SK-N-SH (cell line): ENCODE results near the gene CLCNKB. TPM values are rescaled to one million over a fixed set of nuclear protein-coding genes. Genes with fewer than 3 reads are reported as not detected.

Experiments used
- CTCF ChIA-PET: fragments of 300-600, 350-600 bp; formaldehyde crosslinking; extraction: SDS; loops from one replicate; lab custom pipeline; 2021; lab: Yijun Ruan, JAX
- POLR2A ChIA-PET: fragments of 350-600 bp; sonication (Branson Sonifier 250); formaldehyde crosslinking; extraction: SDS; loops from one replicate; lab custom pipeline; 2020; ENCODE audit warnings: antibody characterized with exemption, inconsistent platforms; lab: Yijun Ruan, JAX
- DNase-seq: peaks from one replicate; pipeline ENCODE4 v3.0.0; 2012
- H2AFZ ChIP-seq: fragments of 200-600 bp; sonication (generic); 2 replicates; pipeline ENCODE4 v1.8.1; 2016; ENCODE audit warnings: antibody characterized with exemption, mild to moderate bottlenecking, low read depth
- H3F3A ChIP-seq: fragments of 200-600 bp; sonication (generic); replicated peaks from 2 replicates; pipeline ENCODE3; 2016; ENCODE audit warnings: antibody characterized with exemption, mild to moderate bottlenecking; ENCODE audit not compliant: insufficient read depth
- H3K27ac ChIP-seq, 2 experiments: fragments of 200-500 bp in 1 of 2; fragments of 200-600 bp in 1 of 2; sonication (Bioruptor generic) in 1 of 2; sonication (generic), shearing (Covaris generic) in 1 of 2; 2 replicates each; pipeline versions ENCODE4 v1.5.1 to v1.6.1; 2014 to 2016; ENCODE audit warnings: low read depth in 2 of 2, inconsistent platforms in 1 of 2, low read length in 1 of 2, mild to moderate bottlenecking in 1 of 2, mixed read lengths in 1 of 2
- H3K27me3 ChIP-seq: fragments of 200-600 bp; sonication (generic), shearing (Covaris generic); 2 replicates; pipeline ENCODE4 v1.6.1; 2016; ENCODE audit warnings: mixed run types; ENCODE audit not compliant: insufficient read depth
- H3K36me3 ChIP-seq, 2 experiments: fragments of 200-500 bp in 1 of 2; fragments of 200-600 bp in 1 of 2; sonication (Bioruptor generic) in 1 of 2; sonication (generic) in 1 of 2; replicated peaks in 1 of 2; 2 replicates each; pipeline versions ENCODE3 to v1.5.1; 2014 to 2016; ENCODE audit warnings: low read length in 1 of 2, mild to moderate bottlenecking in 1 of 2; ENCODE audit not compliant: insufficient read depth in 2 of 2, control insufficient read depth in 1 of 2
- H3K4me1 ChIP-seq, 2 experiments: fragments of 200-500 bp in 1 of 2; fragments of 200-600 bp in 1 of 2; sonication (Bioruptor generic) in 1 of 2; sonication (generic), shearing (Covaris generic) in 1 of 2; 2 replicates each; pipeline versions ENCODE4 v1.5.1 to v1.6.1; 2014 to 2016; ENCODE audit warnings: low read depth in 1 of 2, low read length in 1 of 2, mixed run types in 1 of 2; ENCODE audit not compliant: insufficient read depth in 2 of 2, control insufficient read depth in 1 of 2
- H3K4me2 ChIP-seq: fragments of 200-600 bp; sonication (generic), shearing (Covaris generic); 2 replicates; pipeline ENCODE4 v1.6.1; 2017; ENCODE audit warnings: mixed run types
- H3K4me3 ChIP-seq, 2 experiments: fragments of 200-500 bp in 1 of 2; fragments of 200-600 bp in 1 of 2; sonication (Bioruptor generic) in 1 of 2; sonication (generic), shearing (Covaris generic) in 1 of 2; 2 replicates each; pipeline versions ENCODE4 v1.5.1 to v1.8.1; 2014 to 2016; ENCODE audit warnings: low read depth in 2 of 2, inconsistent platforms in 1 of 2, low read length in 1 of 2, mild to moderate bottlenecking in 1 of 2, mixed read lengths in 1 of 2, moderate library complexity in 1 of 2
- H3K79me2 ChIP-seq: fragments of 200-600 bp; sonication (generic); 2 replicates; pipeline ENCODE4 v1.8.1; 2017; ENCODE audit warnings: mild to moderate bottlenecking; ENCODE audit not compliant: insufficient read depth
- H3K9ac ChIP-seq: fragments of 200-600 bp; sonication (generic); 2 replicates; pipeline ENCODE4 v1.6.1; 2017; ENCODE audit warnings: mixed run types
- H3K9me2 ChIP-seq: fragments of 200-600 bp; sonication (generic); 2 replicates; pipeline ENCODE4 v1.6.1; 2017; ENCODE audit warnings: mixed run types
- H3K9me3 ChIP-seq: fragments of 200-600 bp; sonication (generic); 2 replicates; pipeline ENCODE4 v1.6.1; 2017; ENCODE audit warnings: mixed run types, mild to moderate bottlenecking, moderate library complexity
- H4K20me1 ChIP-seq: fragments of 200-600 bp; sonication (generic); 2 replicates; pipeline ENCODE4 v1.6.1; 2017; ENCODE audit warnings: mild to moderate bottlenecking, mixed run types; ENCODE audit not compliant: insufficient read depth
- CHD2 ChIP-seq: fragments of 150-350 bp; IDR thresholded peaks from 2 replicates; pipeline ENCODE4 v1.6.1; 2018; ENCODE audit warnings: low read length; ENCODE audit not compliant: partially characterized antibody
- CTCF ChIP-seq: fragments of 200-600 bp; sonication (generic); IDR thresholded peaks from 2 replicates; pipeline ENCODE4 v1.6.1; 2017; ENCODE audit warnings: antibody characterized with exemption, mild to moderate bottlenecking, moderate library complexity
- ELF1 ChIP-seq: IDR thresholded peaks from 2 replicates; pipeline ENCODE4 v1.4.0; 2012
- FOSL2 ChIP-seq: IDR thresholded peaks from 2 replicates; pipeline ENCODE4 v1.4.0; 2012; ENCODE audit warnings: low read depth, mild to moderate bottlenecking, moderate library complexity, borderline replicate concordance
- FOXJ3 ChIP-seq: sonication (generic); formaldehyde crosslinking; IDR thresholded peaks from 2 replicates; pipeline ENCODE4 v1.5.1; 2020; ENCODE audit warnings: mild to moderate bottlenecking, missing genetic modification reagents
- FOXM1 ChIP-seq: IDR thresholded peaks from 2 replicates; pipeline ENCODE4 v1.4.0; 2012; ENCODE audit warnings: low read depth, mild to moderate bottlenecking
- GABPA ChIP-seq: IDR thresholded peaks from 2 replicates; pipeline ENCODE4 v1.4.0; 2012; ENCODE audit warnings: low read depth, mild to moderate bottlenecking
- GATA2 ChIP-seq: sonication (generic); formaldehyde crosslinking; IDR thresholded peaks from 2 replicates; pipeline ENCODE4 v1.5.0; 2020; ENCODE audit warnings: mild to moderate bottlenecking, missing genetic modification reagents
- MAX ChIP-seq: IDR thresholded peaks from 2 replicates; pipeline ENCODE4 v1.4.0; 2012; ENCODE audit warnings: low read depth
- MEF2A ChIP-seq: IDR thresholded peaks from 2 replicates; pipeline ENCODE4 v1.4.0; 2012; ENCODE audit warnings: low read depth, borderline replicate concordance
- NFIC ChIP-seq: IDR thresholded peaks from 2 replicates; pipeline ENCODE4 v1.4.0; 2012; ENCODE audit warnings: borderline replicate concordance
- NRF1 ChIP-seq: IDR thresholded peaks from 2 replicates; pipeline ENCODE4 v1.6.1; 2012; ENCODE audit warnings: low read depth, mild to moderate bottlenecking, low read length
- PBX3 ChIP-seq: IDR thresholded peaks from 2 replicates; pipeline ENCODE4; 2012
- POLR2AphosphoS5 ChIP-seq: IDR thresholded peaks from 2 replicates; pipeline ENCODE4 v1.6.1; 2012; ENCODE audit warnings: low read depth, low read length
- RAD21 ChIP-seq: IDR thresholded peaks from 2 replicates; pipeline ENCODE4 v1.6.1; 2012; ENCODE audit warnings: mild to moderate bottlenecking, low read length
- RCOR1 ChIP-seq: fragments of 150-350 bp; IDR thresholded peaks from 2 replicates; pipeline ENCODE4 v1.6.1; 2017; ENCODE audit warnings: antibody characterized with exemption, low read length
- REST ChIP-seq: IDR thresholded peaks from 2 replicates; pipeline ENCODE4 v1.6.1; 2012; ENCODE audit warnings: mild to moderate bottlenecking, low read depth, low read length, moderate library complexity
- RXRA ChIP-seq: IDR thresholded peaks from 2 replicates; pipeline ENCODE4 v1.4.0; 2012; ENCODE audit warnings: low read depth, mild to moderate bottlenecking, borderline replicate concordance
- SIN3A ChIP-seq: IDR thresholded peaks from 2 replicates; pipeline ENCODE4 v1.6.1; 2012; ENCODE audit warnings: low read depth, mild to moderate bottlenecking, low read length, moderate library complexity, borderline replicate concordance
- TCF12 ChIP-seq: IDR thresholded peaks from 2 replicates; pipeline ENCODE4 v1.4.0; 2012
- TEAD4 ChIP-seq: IDR thresholded peaks from 2 replicates; pipeline ENCODE4 v1.4.0; 2012; ENCODE audit warnings: mild to moderate bottlenecking, borderline replicate concordance; ENCODE audit not compliant: insufficient read depth
- USF2 ChIP-seq: fragments of 150-350 bp; IDR thresholded peaks from 2 replicates; pipeline ENCODE4 v1.6.1; 2017; ENCODE audit warnings: antibody characterized with exemption, low read length, low read depth, borderline replicate concordance
- YY1 ChIP-seq: IDR thresholded peaks from 2 replicates; pipeline ENCODE4 v1.4.0; 2012; ENCODE audit warnings: low read depth, mild to moderate bottlenecking
- ZBTB33 ChIP-seq: IDR thresholded peaks from 2 replicates; pipeline ENCODE4 v1.4.0; 2012; ENCODE audit warnings: low read depth, borderline replicate concordance
- WGBS: methylation state at CpG from one replicate; pipeline ENCODE4 v1.1.6; 2017; ENCODE audit warnings: low lambda C conversion rate; 5-methylcytosine and 5-hydroxymethylcytosine counted together
- polyA plus RNA-seq, 3 experiments: library from polyadenylated mRNA; depleted of rRNA; stranded (reverse); fragments of >200 nt; gene quantifications; 2 replicates each; pipeline ENCODE4 v1.2.3, GENCODE V29; 2012

The CLCNKB gene
- polyA plus RNA-seq, 1 of the 3 experiments (the other 2 are of a cell fraction): 0.41 TPM

- Histone ChIP-seq H3K36me3 (no peaks in the 10 kb centered on the region), H4K20me1 (no peaks in the 10 kb centered on the region), H3K4me3 (no peak overlapping the region; a peak in 1 of 4 replicates), H3F3A (peaks cover 8% of the 10 kb centered on the region), H3K27ac (no peak overlapping the region), H2AFZ (no peak overlapping the region), H3K79me2 (no peaks in the 10 kb centered on the region), H3K27me3 (no peaks in the 10 kb centered on the region), H3K9ac (no peak overlapping the region), H3K4me2 (no peak overlapping the region), H3K9me3 (no peaks in the 10 kb centered on the region), H3K4me1 (peaks cover 0 to 3% of the 10 kb centered on the region in 2 experiments; a peak in 1 of 4 replicates), H3K9me2 (no peaks in the 10 kb centered on the region)
- WGBS: 52% methylated on average over 8 of the region's 9 CpGs
- peak; percentile 80 for DNase-seq
- ChIA-PET CTCF (interaction anchor here (0.6 to 12.3 kb wide), 50 partner anchors 11 to 539 kb away, joined by 3 to 513 read pairs (median 4); partner anchors contain the start of genes CLCNKB, EPHA2, FAM131C and SZRD1), POLR2A (interaction anchor here (0.9 kb wide), 1 partner anchor 104 kb away, joined by 3 read pairs; no protein-coding TSS in a partner anchor)
- TF ChIP-seq TCF12: no peak
- TF ChIP-seq GABPA: no peak
- TF ChIP-seq RAD21: peak; percentile 77
- peak; percentile 89 for TF ChIP-seq CTCF
- TF ChIP-seq GATA2 (CRISPR knock-in tag): no peak
- no peak for TF ChIP-seq RCOR1
- no peak for TF ChIP-seq USF2
- TF ChIP-seq MEF2A: no peak
- no peak for TF ChIP-seq FOXM1
- TF ChIP-seq YY1: no peak
- no peak for TF ChIP-seq FOXJ3 (CRISPR knock-in tag)
- TF ChIP-seq ZBTB33: no peak
- no peak for TF ChIP-seq PBX3
- no peak for TF ChIP-seq POLR2AphosphoS5
- TF ChIP-seq FOSL2: no peak
- no peak for TF ChIP-seq TEAD4
- TF ChIP-seq ELF1: no peak
- no peak for TF ChIP-seq REST
- TF ChIP-seq NRF1: no peak
- TF ChIP-seq NFIC: no peak
- TF ChIP-seq SIN3A: no peak
- no peak for TF ChIP-seq MAX
- no peak for TF ChIP-seq CHD2
- no peak for TF ChIP-seq RXRA
Observed at GRCh38 chr1:16082283-16083038, 38.9 kb downstream of the CLCNKB start.
